Measurements from ENCODE around the gene BNC2.

BNC2 gene

GRCh38 chr9:16613605-16614004 lies 256.9 kb downstream of the BNC2 start:
- CTCF ChIA-PET: interaction anchor here (0.5 kb wide), 1 partner anchor 60 kb away, joined by 3 read pairs; no protein-coding TSS in a partner anchor
- no peak overlapping the region for H3K4me3 ChIP-seq (ENCODE audit: low read depth, low read length)
- DNase-seq (ENCODE audit: low read depth, low spot score): no peak
- POLR2A ChIA-PET: no interaction called here
- TF ChIP-seq CTCF (IDR thresholded peaks at IDR 0.05; ENCODE audit: insufficient read depth, low read length, missing control alignments): no peak

- ChIA-PET CTCF (interaction anchor here (0.5 kb wide), 1 partner anchor 61 kb away, joined by 3 read pairs; no protein-coding TSS in a partner anchor), POLR2A (no interaction called here)
- no peak overlapping the region for H3K4me3 ChIP-seq (ENCODE audit: low read depth, low read length)
- no peak for DNase-seq (ENCODE audit: low read depth, low spot score)
- no peak for TF ChIP-seq CTCF (IDR thresholded peaks at IDR 0.05; ENCODE audit: insufficient read depth, low read length, missing control alignments)
These were observed 257.4 kb downstream of the BNC2 start for GRCh38 chr9:16613051-16613450.

- no peak for DNase-seq (ENCODE audit: low read depth, low spot score)
- ChIA-PET CTCF (no interaction called here), POLR2A (no interaction called here)
- TF ChIP-seq CTCF (IDR thresholded peaks at IDR 0.05; ENCODE audit: insufficient read depth, low read length, missing control alignments): no peak
- no peak overlapping the region for H3K4me3 ChIP-seq (ENCODE audit: low read depth, low read length)
These were observed 257.8 kb downstream of the BNC2 start for GRCh38 chr9:16612627-16613026.

- CTCF ChIA-PET: interaction anchor here (1.1 kb wide), 1 partner anchor 12 kb away, joined by 3 read pairs; no protein-coding TSS in a partner anchor
- no peak for DNase-seq (ENCODE audit: low read depth, low spot score)
- TF ChIP-seq CTCF (IDR thresholded peaks at IDR 0.05; ENCODE audit: insufficient read depth, low read length, missing control alignments): no peak
- POLR2A ChIA-PET: interaction anchor here (1.5 kb wide), 1 partner anchor 16 kb away, joined by 5 read pairs; no protein-coding TSS in a partner anchor
- no peak overlapping the region for H3K4me3 ChIP-seq (ENCODE audit: low read depth, low read length)
These were observed 258.5 kb downstream of the BNC2 start for GRCh38 chr9:16611983-16612382.

- no peak for TF ChIP-seq CTCF (IDR thresholded peaks at IDR 0.05; ENCODE audit: insufficient read depth, low read length, missing control alignments)
- ChIA-PET CTCF (interaction anchor here (1.1 kb wide), 2 partner anchors 9 to 13 kb away, joined by 3 read pairs; no protein-coding TSS in a partner anchor), POLR2A (interaction anchor here (1.5 kb wide), 1 partner anchor 17 kb away, joined by 5 read pairs; no protein-coding TSS in a partner anchor)
- no peak overlapping the region for H3K4me3 ChIP-seq (ENCODE audit: low read depth, low read length)
- no peak for DNase-seq (ENCODE audit: low read depth, low spot score)
These were observed 259.5 kb downstream of the BNC2 start for GRCh38 chr9:16611001-16611400.

GRCh38 chr9:16610538-16610937 lies 259.9 kb downstream of the BNC2 start:
- ChIA-PET CTCF (interaction anchor here (1.1 kb wide), 1 partner anchor 10 kb away, joined by 3 read pairs; no protein-coding TSS in a partner anchor), POLR2A (no interaction called here)
- TF ChIP-seq CTCF (IDR thresholded peaks at IDR 0.05; ENCODE audit: insufficient read depth, low read length, missing control alignments): no peak
- H3K4me3 ChIP-seq (ENCODE audit: low read depth, low read length): no peak overlapping the region
- no peak for DNase-seq (ENCODE audit: low read depth, low spot score)

Measured in AG04449 (cell line).